ENCODE data around the gene LONRF3. TPM values are rescaled to one million over a fixed set of nuclear protein-coding genes. Genes with fewer than 3 reads are reported as not detected.

Gene LONRF3
- total and polyA plus RNA-seq, 2 of the 13 experiments (the other 11 are each of a cell fraction or from before 2014, with no cell fraction given): 4.8 to 11.6 TPM

- TF ChIP-seq ZNF407 (CRISPR knock-in tag; IDR thresholded peaks at IDR 0.05; ENCODE audit: not compliant biosample characterization) (no peak), PRPF4 (IDR thresholded peaks at IDR 0.05; ENCODE audit: low read depth, low read length, poor library complexity, severe bottlenecking) (no peak), DNMT3B (CRISPR knock-in tag; conservative IDR thresholded peaks at IDR 0.05) (no peak), THRA (CRISPR knock-in tag; IDR thresholded peaks at IDR 0.05; ENCODE audit: borderline replicate concordance) (no peak), SRSF1 (optimal IDR thresholded peaks at IDR 0.05; ENCODE audit: low read depth, low read length) (no peak), ZBTB4 (CRISPR knock-in tag; IDR thresholded peaks at IDR 0.05; ENCODE audit: borderline replicate concordance) (no peak), ZNF552 (CRISPR knock-in tag; IDR thresholded peaks at IDR 0.05; ENCODE audit: borderline replicate concordance) (no peak), ZNF510 (CRISPR knock-in tag; IDR thresholded peaks at IDR 0.05; ENCODE audit: low read depth) (0 out of 2 replicates have a peak, but pooled peaks have one; percentile 60), HDAC2 (CRISPR knock-in tag; IDR thresholded peaks at IDR 0.05) (no peak), ELF1 (CRISPR knock-in tag; IDR thresholded peaks at IDR 0.05) (peak; percentile 24; the same call in 1 of the 2 replicates), IRX3 (CRISPR knock-in tag; IDR thresholded peaks at IDR 0.05; ENCODE audit: borderline replicate concordance, low read depth) (no peak), PAF1 (CRISPR knock-in tag; IDR thresholded peaks at IDR 0.05) (no peak), SIX1 (CRISPR knock-in tag; IDR thresholded peaks at IDR 0.05; ENCODE audit: borderline replicate concordance) (no peak), ZMAT3 (CRISPR knock-in tag; conservative IDR thresholded peaks at IDR 0.05) (no peak), SP140L (CRISPR knock-in tag; IDR thresholded peaks at IDR 0.05; ENCODE audit: borderline replicate concordance) (no peak), GABPB1 (CRISPR knock-in tag; IDR thresholded peaks at IDR 0.05) (peak; percentile 84)
Observed at GRCh38 chrX:118975831-118976598, 1.6 kb downstream of the LONRF3 start (continued).

All from HepG2 (cell line).